ENCODE results near the gene DOHH. TPM values are rescaled to one million over a fixed set of nuclear protein-coding genes. Genes with fewer than 3 reads are reported as not detected.

DOHH gene
- total and polyA plus RNA-seq, 9 of the 15 experiments (the other 6 are each of a cell fraction or from before 2014, with no cell fraction given) = 0.14 to 47.2 (median 5.1) TPM

DNA sequence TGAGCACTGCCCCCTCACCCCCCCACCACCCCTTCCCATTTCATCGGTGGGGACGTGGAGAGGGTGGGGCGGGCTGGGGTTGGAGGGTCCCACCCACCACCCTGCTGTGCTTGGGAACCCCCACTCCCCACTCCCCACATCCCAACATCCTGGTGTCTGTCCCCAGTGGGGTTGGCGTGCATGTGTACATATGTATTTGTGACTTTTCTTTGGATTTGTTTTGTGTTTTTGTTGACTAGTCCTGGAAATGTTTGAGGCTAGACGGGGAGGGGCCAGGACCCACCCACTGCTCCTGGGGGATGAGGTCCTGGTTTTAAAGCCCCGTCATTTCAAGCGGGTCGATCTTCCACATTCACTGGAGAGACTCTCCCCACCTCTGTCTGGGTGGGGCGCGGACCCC lies 35.5 kb upstream of the DOHH start:
- no peaks in the 10 kb centered on the region for H3K27me3 ChIP-seq (ENCODE audit: control insufficient read depth in 2 of 2, insufficient read depth in 2 of 2, low read length in 2 of 2)
- no peak for DNase-seq (ENCODE audit: extremely low read depth in 1 of 4, low spot score in 3 of 4)
- no peak overlapping the region for H3K4me2 ChIP-seq (ENCODE audit: insufficient read depth, low read length)
- H3K9me3 ChIP-seq (replicated peaks; ENCODE audit: control insufficient read depth, insufficient read depth, low read depth, low read length) = no peaks in the 10 kb centered on the region
- no peak for FAIRE-seq
- POLR2A ChIA-PET = no interaction called here
- H2AFZ ChIP-seq (ENCODE audit: low read depth, low read length) = no peak overlapping the region
- H4K20me1 ChIP-seq (replicated peaks; ENCODE audit: control insufficient read depth, insufficient read depth, low read length) = 0 out of 2 replicates have a peak, but pooled peaks cover 5% of the 10 kb centered on the region
- no peaks in the 10 kb centered on the region for H3K9me1 ChIP-seq (ENCODE audit: control insufficient read depth, insufficient read depth, low read length)
- intact Hi-C loops (cut with micrococcal nuclease) = no loop called here
- no peak overlapping the region for H3K9ac ChIP-seq (ENCODE audit: insufficient read depth in 1 of 2, low read depth in 2 of 2, low read length in 2 of 2)
- H3K27ac ChIP-seq (ENCODE audit: extremely low read depth, low read depth, low read length) = no peak overlapping the region
- H3K79me2 ChIP-seq (ENCODE audit: control insufficient read depth, insufficient read depth, low read length) = no peaks in the 10 kb centered on the region
- H3K4me1 ChIP-seq (replicated peaks in 1 of 2; ENCODE audit: control insufficient read depth in 2 of 2, insufficient read depth in 2 of 2, low read length in 2 of 2) = peaks cover 7 to 46% of the 10 kb centered on the region in 2 experiments; a peak in 3 of 5 replicates
- BruUV-seq (replicated peaks) = no TSS peak
- 90% methylated on average over 7 of the region's 10 CpGs for WGBS (ENCODE audit: insufficient coverage, low coverage, missing lambda C conversion rate)
- no peak for TF ChIP-seq ATF4 (CRISPR knock-in tag; IDR thresholded peaks at IDR 0.05)
- no peak for TF ChIP-seq CCNT2 (IDR thresholded peaks at IDR 0.05; ENCODE audit: borderline replicate concordance, extremely low read depth, insufficient read length, low read depth, low read length)
- no peak for TF ChIP-seq NR2F6 (CRISPR knock-in tag; IDR thresholded peaks at IDR 0.05)
- no peak for TF ChIP-seq DIDO1 (tag; IDR thresholded peaks at IDR 0.05; ENCODE audit: low read depth)
- TF ChIP-seq GMEB1 (CRISPR knock-in tag; IDR thresholded peaks at IDR 0.05) = no peak
- no peak for TF ChIP-seq GATAD2B (IDR thresholded peaks at IDR 0.05; ENCODE audit: borderline replicate concordance)
- TF ChIP-seq ARHGAP35 (IDR thresholded peaks at IDR 0.05; ENCODE audit: partially characterized antibody) = no peak
- no peak for TF ChIP-seq HSF4 (CRISPR knock-in tag; IDR thresholded peaks at IDR 0.05; ENCODE audit: borderline replicate concordance)
- TF ChIP-seq POLR2AphosphoS5 (IDR thresholded peaks at IDR 0.05; ENCODE audit: control insufficient read depth, insufficient read depth, low read depth, low read length) = 0 out of 2 replicates have a peak, but pooled peaks have one; percentile 15
- in situ Hi-C loops (cut with MboI) = no loop called here
- no peak overlapping the region for H3K4me3 ChIP-seq
- ATAC-seq = no peak
- peaks cover 51% of the 10 kb centered on the region; the same call in 2 of the 3 replicates for H3K36me3 ChIP-seq (ENCODE audit: control insufficient read depth, insufficient read depth, low read length)
- CTCF ChIA-PET (ENCODE audit: low intra/inter-chr PET ratio) = no interaction called here
